OCI-M2 (cell line): ENCODE data around the gene CYP2U1.

Experiments used
- DNase-seq: peaks from one replicate; lab custom pipeline; 2025; ENCODE audit not compliant: unreplicated experiment; lab: John Stamatoyannopoulos, UW

Gene CYP2U1

GRCh38 chr4:107978716-107979451 lies 47.5 kb downstream of the CYP2U1 start:
- DNase-seq: no peak

GRCh38 chr4:107987916-107988762 lies 56.8 kb downstream of the CYP2U1 start:
- no peak for DNase-seq

- DNase-seq: no peak
Measured at GRCh38 chr4:107988763-107989035, 57.4 kb downstream of the CYP2U1 start.

GRCh38 chr4:107989162-107989536 lies 57.8 kb downstream of the CYP2U1 start:
- no peak for DNase-seq

GRCh38 chr4:107989537-107990386 lies 58.4 kb downstream of the CYP2U1 start, which contains the start of gene HADH:
TSS of gene HADH (plus strand) at chr4:107989889. CDS start at chr4:107989933, 44 bp downstream.
- DNase-seq: peak; percentile 37

GRCh38 chr4:107991945-107992630 lies 60.7 kb downstream of the CYP2U1 start:
- DNase-seq: no peak

- DNase-seq: no peak
Measured at GRCh38 chr4:107993969-107994368, 62.6 kb downstream of the CYP2U1 start.

- DNase-seq: no peak
Measured at GRCh38 chr4:107994894-107995293, 63.5 kb downstream of the CYP2U1 start.

GRCh38 chr4:107996949-107997788 lies 65.8 kb downstream of the CYP2U1 start:
- no peak for DNase-seq

- DNase-seq: no peak
Measured at GRCh38 chr4:107997794-107998193, 66.4 kb downstream of the CYP2U1 start.

GRCh38 chr4:107999932-108000539 lies 68.7 kb downstream of the CYP2U1 start:
- no peak for DNase-seq

GRCh38 chr4:108001540-108002135 lies 70.3 kb downstream of the CYP2U1 start:
- DNase-seq: no peak
